HG03457 (cell line): ENCODE measurements around the gene CEP170B.
"Not testable (repeated sequence)": the region's sequence is repeated elsewhere in the genome, so short reads cannot be mapped to it uniquely, and the experiment has no call there.

Experiments used
- ATAC-seq: cut with Tn5 transposase; IDR thresholded peaks from one replicate; pipeline ENCODE4 v1.9.1; 2021; ENCODE audit warnings: moderate number of reproducible peaks; ENCODE audit not compliant: unreplicated experiment

Gene CEP170B

DNA sequence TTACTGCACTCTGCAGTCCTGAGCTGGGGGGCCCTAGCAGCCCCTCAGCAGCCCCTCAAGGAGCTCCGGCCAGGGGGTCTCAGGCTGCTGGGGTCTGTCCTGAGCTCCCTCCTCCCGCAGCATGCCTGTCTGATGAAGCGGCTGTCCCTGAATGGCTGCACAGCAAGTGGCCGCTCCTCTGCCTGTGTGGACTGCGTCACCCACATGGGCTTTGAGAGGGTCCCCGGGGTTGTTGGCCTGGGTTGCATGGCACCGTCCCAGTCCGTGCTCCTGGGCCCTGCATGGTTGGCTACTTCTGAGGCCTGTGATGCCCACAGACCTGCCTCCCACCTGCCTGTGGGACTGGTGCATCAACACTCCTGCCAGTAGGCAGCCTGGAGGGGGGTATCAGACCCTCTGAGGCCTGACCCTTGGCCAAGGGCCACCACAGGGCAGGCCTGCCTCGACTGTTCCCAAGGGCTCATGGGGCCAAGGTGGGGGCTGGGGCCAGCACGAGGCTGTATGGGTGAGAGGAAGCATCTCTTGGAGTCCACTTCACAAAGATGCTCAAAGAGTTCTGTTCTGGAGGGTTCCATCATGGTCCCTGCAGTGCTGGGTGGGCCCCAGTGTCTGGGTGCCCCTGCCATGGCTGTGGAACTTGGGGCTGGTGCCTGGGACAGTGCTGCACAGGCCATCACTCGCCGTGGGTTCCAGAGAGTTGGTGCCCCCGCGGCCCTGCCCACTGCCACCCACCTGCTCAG is 12.2 kb downstream of the CEP170B start:
- ATAC-seq, result no peak

- no peak for ATAC-seq
Observed at GRCh38 chr14:104877806-104878550, 12.9 kb downstream of the CEP170B start.

DNA sequence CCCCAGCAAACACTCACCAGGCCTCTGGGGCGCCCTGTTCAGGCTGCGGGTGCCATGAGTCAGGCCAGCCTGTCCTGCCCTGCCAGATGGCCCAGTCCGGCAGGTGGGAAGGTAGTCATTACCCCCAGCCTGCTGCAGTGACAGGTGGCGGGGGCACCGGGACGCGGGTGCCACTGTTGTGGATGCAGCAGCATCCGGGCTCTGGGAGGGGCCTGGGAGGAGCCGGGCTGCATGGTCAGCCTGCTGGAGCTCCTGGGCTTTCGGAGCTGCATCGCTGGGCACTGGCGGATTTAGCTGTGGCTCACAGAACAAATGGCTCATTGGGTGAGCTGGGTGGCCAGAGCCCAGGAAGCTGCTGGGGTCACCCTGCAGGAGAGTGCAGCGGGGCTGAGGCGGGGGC is 13.5 kb downstream of the CEP170B start:
- ATAC-seq, result no peak

GRCh38 chr14:104879201-104879982 is 14.3 kb downstream of the CEP170B start:
- ATAC-seq, result no peak

GRCh38 chr14:104879983-104880565 is 15.0 kb downstream of the CEP170B start:
- ATAC-seq, result no peak

- no peak for ATAC-seq
Observed at GRCh38 chr14:104880584-104881210, 15.6 kb downstream of the CEP170B start.

- ATAC-seq, result no peak
Observed at GRCh38 chr14:104881369-104881979, 16.4 kb downstream of the CEP170B start.

GRCh38 chr14:104882325-104882973 is 17.4 kb downstream of the CEP170B start:
- ATAC-seq, result no peak

DNA sequence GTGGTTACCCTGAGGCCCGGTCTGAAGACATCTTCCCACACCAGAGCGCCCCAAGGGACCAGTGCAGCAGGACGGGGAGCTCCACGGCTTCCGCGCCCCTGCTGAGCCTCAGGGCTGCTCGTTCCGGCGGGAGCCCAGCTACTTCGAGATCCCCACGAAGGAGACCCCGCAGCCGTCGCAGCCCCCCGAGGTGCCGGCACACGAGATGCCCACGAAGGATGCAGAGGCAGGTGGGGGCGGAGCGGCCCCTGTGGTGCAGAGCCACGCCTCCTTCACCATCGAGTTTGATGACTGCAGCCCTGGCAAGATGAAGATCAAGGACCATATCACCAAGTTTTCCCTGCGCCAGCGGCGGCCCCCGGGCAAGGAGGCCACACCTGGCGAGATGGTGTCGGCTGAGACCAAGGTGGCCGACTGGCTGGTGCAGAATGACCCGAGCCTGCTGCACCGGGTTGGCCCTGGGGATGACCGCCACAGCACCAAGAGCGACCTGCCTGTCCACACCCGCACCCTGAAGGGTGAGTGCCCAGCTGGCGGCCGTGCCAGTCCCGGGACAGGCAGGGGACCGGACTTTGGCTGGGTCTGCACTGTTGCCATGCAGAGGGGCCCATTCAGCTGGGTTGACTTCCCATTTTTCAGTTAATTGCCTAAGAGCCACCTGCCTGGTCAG is 18.1 kb downstream of the CEP170B start:
- no peak for ATAC-seq

GRCh38 chr14:104883681-104884361 is 18.8 kb downstream of the CEP170B start:
- ATAC-seq, result no peak

DNA sequence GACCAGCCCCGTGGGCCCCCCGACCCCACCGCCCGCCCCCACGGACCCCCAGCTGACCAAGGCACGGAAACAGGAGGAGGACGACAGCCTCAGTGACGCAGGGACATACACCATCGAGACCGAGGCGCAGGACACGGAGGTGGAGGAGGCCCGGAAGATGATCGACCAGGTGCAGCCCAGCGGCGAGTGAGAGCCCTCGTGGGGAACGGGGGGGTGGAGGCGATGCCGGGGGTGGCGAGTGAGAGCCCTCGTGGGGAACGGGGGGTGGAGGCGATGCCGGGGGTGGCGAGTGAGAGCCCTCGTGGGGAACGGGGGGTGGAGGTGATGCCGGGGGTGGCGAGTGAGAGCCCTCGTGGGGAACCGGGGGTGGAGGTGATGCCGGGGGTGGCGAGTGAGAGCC is 19.3 kb downstream of the CEP170B start:
- not testable (repeated sequence) for ATAC-seq

DNA sequence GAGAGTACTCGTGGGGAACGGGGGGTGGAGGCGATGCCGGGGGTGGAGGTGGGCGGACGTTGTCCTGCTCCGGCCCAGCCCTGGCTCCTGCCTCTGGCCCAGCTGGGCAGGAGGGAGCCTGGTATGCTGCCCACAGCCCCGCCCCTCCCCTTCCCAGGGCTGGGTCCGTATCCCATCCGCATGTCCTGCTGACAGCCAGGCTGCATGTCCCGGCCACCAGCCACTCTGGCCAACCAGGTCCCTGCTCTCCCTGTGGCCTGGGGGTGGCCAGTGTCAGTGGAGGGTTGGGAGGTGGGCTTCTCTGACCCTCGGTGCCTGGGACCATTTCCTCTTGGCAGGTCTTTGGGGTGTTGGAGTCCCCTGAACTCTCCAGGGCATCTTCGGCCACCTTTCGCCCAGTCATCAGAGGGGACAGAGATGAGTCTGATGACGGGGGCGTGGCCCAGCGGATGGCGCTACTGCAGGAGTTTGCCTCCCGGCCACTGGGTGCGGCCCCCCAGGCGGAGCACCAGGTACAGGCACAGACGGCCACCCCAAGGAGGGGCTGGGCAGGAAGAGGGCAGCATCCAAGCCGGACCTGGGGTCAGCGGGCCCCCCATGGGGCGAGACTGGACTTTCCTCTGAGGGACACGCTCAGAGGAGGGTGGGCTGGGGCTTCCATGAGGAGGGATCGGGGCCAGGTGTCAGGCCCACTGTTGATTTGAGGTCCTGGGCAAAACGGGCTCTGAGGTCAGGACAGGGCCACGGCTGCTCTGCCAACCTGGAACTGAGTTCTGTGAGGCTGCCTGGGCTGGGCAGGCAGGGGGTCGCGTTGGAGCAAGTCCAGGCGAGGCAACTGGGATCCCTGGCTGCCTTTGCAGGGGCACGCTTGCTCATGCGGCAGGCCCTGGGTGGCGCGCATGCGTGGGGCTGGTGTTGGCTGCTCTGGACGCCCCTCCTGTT is 20.2 kb downstream of the CEP170B start:
- ATAC-seq, result no peak

- no peak for ATAC-seq
Observed at GRCh38 chr14:104885973-104886689, 21.1 kb downstream of the CEP170B start.

GRCh38 chr14:104886690-104887622 is 21.9 kb downstream of the CEP170B start:
- ATAC-seq, result no peak

DNA sequence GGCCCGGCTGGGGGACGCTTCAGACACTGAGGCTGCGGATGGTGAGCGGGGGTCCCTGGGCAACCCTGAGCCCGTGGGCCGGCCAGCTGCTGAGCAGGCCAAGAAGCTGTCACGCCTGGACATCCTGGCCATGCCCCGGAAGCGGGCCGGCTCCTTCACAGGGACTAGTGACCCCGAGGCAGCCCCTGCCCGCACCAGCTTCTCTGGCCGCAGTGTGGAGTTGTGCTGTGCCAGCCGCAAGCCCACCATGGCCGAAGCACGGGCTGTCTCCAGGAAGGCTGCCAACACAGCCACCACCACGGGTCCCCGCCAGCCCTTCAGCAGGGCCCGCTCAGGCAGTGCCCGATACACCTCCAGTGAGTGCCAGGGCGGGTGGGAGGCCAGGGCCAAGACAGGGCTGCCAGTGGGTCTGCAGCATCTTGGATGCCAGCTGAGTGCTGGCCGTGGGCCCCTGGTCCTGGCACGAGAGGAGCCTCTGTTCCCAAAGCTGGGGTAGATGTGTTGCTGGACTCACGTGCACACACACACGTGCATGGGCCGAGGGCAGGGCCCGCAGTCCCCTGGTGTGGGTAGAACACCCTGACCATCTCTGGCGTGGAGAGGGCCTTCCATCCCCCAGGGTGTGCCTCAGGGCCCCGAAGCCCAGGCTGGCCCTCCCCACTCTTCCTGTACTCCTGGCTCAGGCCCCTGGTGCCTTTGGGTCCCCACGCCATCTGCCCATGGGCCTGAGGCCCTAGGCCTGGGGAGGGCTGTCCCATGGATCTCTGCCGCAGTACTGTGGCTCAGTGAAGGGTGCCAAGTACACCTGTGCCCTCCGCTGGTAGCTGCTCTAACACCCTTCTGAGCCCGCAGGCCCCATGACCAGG is 22.8 kb downstream of the CEP170B start:
- no peak for ATAC-seq
